GM10266 (cell line): ENCODE results near the gene ZMYM2.

Source experiments
- DNase-seq: peaks from one replicate; pipeline ENCODE4 v3.0.0; 2012; ENCODE audit errors: extremely low spot score
- CTCF ChIP-seq: IDR thresholded peaks from 2 replicates; pipeline ENCODE4 v1.5.1; 2012; ENCODE audit warnings: mild to moderate bottlenecking, low read depth; ENCODE audit not compliant: control insufficient read depth, insufficient read depth; ENCODE audit errors: missing control alignments

ZMYM2 gene

GRCh38 chr13:19984430-19985218, 26.1 kb downstream of the ZMYM2 start:
- DNase-seq, result peak; percentile 49
- peak; percentile 52 for TF ChIP-seq CTCF

GRCh38 chr13:19985219-19985556, 26.7 kb downstream of the ZMYM2 start:
- TF ChIP-seq CTCF, result no peak
- DNase-seq, result no peak

GRCh38 chr13:19991531-19991930, 33.0 kb downstream of the ZMYM2 start:
- DNase-seq, result no peak
- TF ChIP-seq CTCF, result no peak

GRCh38 chr13:19993024-19993423, 34.5 kb downstream of the ZMYM2 start:
- no peak for DNase-seq
- TF ChIP-seq CTCF, result no peak

- no peak for DNase-seq
- no peak for TF ChIP-seq CTCF
Measured at GRCh38 chr13:19998960-19999359, 40.4 kb downstream of the ZMYM2 start.

GRCh38 chr13:20000062-20000552, 41.6 kb downstream of the ZMYM2 start:
- TF ChIP-seq CTCF, result no peak
- no peak for DNase-seq

- no peak for TF ChIP-seq CTCF
- DNase-seq, result no peak
Measured at GRCh38 chr13:20001366-20002190, 43.1 kb downstream of the ZMYM2 start.
